ENCODE results near the gene TIGD3. TPM values are rescaled to one million over a fixed set of nuclear protein-coding genes. Genes with fewer than 3 reads are reported as not detected.

The TIGD3 gene
- total and polyA plus RNA-seq, 12 donors = 0.11 to 0.87 (median 0.33) TPM; not detected in 2

- H3K4me3 ChIP-seq = no peak overlapping the region
- no peak for ATAC-seq
- whole genome bisulfite sequencing, 2 donors = 94% methylated on average over 13 of the region's 13 CpGs
- TF ChIP-seq CTCF (IDR thresholded peaks at IDR 0.05) = no peak
- peaks cover 10 to 58% (median 32%) of the 10 kb centered on the region in 9 donors for H3K4me1 ChIP-seq
- H3K27me3 ChIP-seq = no peaks in the 10 kb centered on the region
- peaks cover 0 to 8% (median 0%) of the 10 kb centered on the region in 9 donors for H3K36me3 ChIP-seq
- peak overlapping the region in 1 of 10 donors; percentile 94 for H3K27ac ChIP-seq
- intact Hi-C loops (cut with DNase I) = loop anchor here in 6 of 10 donors (5.0 to 10.0 kb wide), 6 partner anchors 32 to 132 kb away; no protein-coding TSS in a partner anchor
- DNase-seq = no peak
- no peaks in the 10 kb centered on the region for H3K9me3 ChIP-seq
These were observed 25.3 kb downstream of the TIGD3 start for GRCh38 chr11:65379698-65380459.

GRCh38 chr11:65380460-65381119 is 26.0 kb downstream of the TIGD3 start:
- ATAC-seq (no peak), DNase-seq (no peak)
- intact Hi-C loops (cut with DNase I) = loop anchor here in 3 of 10 donors (5.0 kb wide), 3 partner anchors 37 to 132 kb away; no protein-coding TSS in a partner anchor
- Histone ChIP-seq H3K27ac (peak overlapping the region in 9 of 10 donors; percentile 94 to 99 (median 98)), H3K9me3 (no peaks in the 10 kb centered on the region), H3K36me3 (peaks cover 0 to 8% (median 0%) of the 10 kb centered on the region in 9 donors), H3K4me1 (peaks cover 10 to 66% (median 36%) of the 10 kb centered on the region in 9 donors), H3K4me3 (no peak overlapping the region), H3K27me3 (no peaks in the 10 kb centered on the region)
- no peak for TF ChIP-seq CTCF (IDR thresholded peaks at IDR 0.05)
- WGBS, 2 donors = 89 to 91% methylated on average over 16 of the region's 16 CpGs

DNA sequence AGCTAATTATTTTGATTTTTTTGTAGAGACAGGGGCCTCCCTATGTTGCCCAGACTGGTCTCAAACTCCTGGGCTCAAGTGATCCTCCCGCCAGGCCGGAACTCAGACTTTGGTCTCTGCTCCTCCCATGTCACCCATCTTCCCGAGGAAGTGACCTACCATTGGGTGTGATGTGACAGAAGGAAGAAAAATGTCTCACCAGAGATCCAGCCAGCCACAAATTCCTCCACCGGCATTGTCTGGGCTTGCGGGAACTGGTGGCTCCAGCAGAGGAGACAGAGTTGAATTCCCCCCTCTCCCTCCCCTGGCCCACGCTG is 27.1 kb downstream of the TIGD3 start:
- peaks cover 13 to 73% (median 42%) of the 10 kb centered on the region in 9 donors for H3K4me1 ChIP-seq
- WGBS, 2 donors = 4 to 6% methylated on average over 6 of the region's 6 CpGs
- H3K27me3 ChIP-seq = no peaks in the 10 kb centered on the region
- peak overlapping the region; percentile 94 to 99 (median 98) for H3K27ac ChIP-seq
- DNase-seq = peak in 1 of 2 donors; percentile 62
- no peaks in the 10 kb centered on the region for H3K9me3 ChIP-seq
- peak; percentile 1 to 38 (median 24) for ATAC-seq
- peaks cover 0 to 8% (median 0%) of the 10 kb centered on the region in 9 donors for H3K36me3 ChIP-seq
- no peak for TF ChIP-seq CTCF (IDR thresholded peaks at IDR 0.05)
- H3K4me3 ChIP-seq = peak overlapping the region; percentile 27 to 74 (median 56)
- intact Hi-C loops (cut with DNase I) = loop anchor here in 7 of 10 donors (1.0 to 5.0 kb wide), 8 partner anchors 35 to 131 kb away; no protein-coding TSS in a partner anchor

DNA sequence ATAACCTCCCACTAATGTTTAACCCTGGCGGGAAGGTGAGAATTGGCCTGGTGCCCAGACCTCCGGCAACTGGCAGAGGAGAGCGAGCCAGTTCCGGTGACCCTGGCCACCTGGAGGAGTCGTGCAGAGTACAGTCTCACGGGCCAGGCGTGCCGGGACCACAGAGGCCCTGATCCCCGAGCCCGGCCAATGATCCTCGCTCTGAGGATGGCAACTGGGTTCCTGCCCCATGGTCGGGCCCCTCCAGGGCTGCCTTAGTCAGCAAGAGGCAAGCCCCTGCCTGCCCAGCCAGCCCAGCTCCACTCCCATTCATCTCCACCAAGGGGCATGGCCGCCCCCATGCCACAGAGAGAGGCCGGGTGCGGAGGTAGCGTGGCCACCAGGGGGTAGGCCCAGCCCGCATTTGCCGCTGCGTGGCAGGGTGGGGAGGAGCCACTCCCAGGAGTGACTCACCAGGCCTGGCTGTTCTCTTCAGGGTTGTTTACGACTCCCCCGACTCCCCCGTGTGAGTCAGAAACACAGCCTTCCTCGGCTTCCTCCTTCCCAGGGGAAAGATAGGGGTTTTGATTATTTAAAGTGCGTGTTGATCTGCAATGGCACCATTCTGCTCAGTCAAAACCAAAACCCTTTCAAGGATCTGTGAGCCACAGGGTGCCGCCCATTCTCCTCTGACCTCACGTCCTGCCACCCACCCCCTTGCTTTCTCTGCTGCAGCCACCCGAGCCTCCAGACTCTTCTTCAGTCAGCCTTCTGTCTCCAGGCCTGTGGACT is 27.7 kb downstream of the TIGD3 start, which contains the start of gene SLC25A45:
Gene SLC25A45 (minus strand): TSS at position 614 of the 771 bp plus-strand sequence. CDS start 695 bp downstream, outside the sequence.
- peaks cover 13 to 74% (median 47%) of the 10 kb centered on the region in 9 donors for H3K4me1 ChIP-seq
- ATAC-seq (peak; percentile 89 to 96 (median 94)), DNase-seq (peak; percentile 90 to 93)
- TF ChIP-seq CTCF (IDR thresholded peaks at IDR 0.05) = peak; percentile 79 to 98 (median 86)
- 0 to 1% methylated on average over 27 of the region's 27 CpGs for WGBS, 2 donors
- no peaks in the 10 kb centered on the region for H3K9me3 ChIP-seq
- peak within 1 kb of the TSS; percentile 94 to 99 (median 98) for H3K27ac ChIP-seq
- no peaks in the 10 kb centered on the region for H3K27me3 ChIP-seq
- intact Hi-C loops (cut with DNase I) = loop anchor here in 7 of 10 donors (1.0 to 5.0 kb wide), 8 partner anchors 35 to 130 kb away; no protein-coding TSS in a partner anchor
- H3K36me3 ChIP-seq = peaks cover 0 to 8% (median 0%) of the 10 kb centered on the region in 9 donors
- H3K4me3 ChIP-seq = peak within 1 kb of the TSS; percentile 27 to 74 (median 56)
